22Rv1 (cell line): Measurements from ENCODE around the gene CHST15.

Experiments used
- H3K27ac ChIP-seq: fragments of 450-650 bp; 2 replicates; pipeline ENCODE4 v1.5.1; 2017
- CTCF ChIP-seq: fragments of 450-650 bp; IDR thresholded peaks from 2 replicates; pipeline ENCODE4 v1.5.1; 2017; ENCODE audit warnings: mild to moderate bottlenecking
- ZFX ChIP-seq: fragments of 450-650 bp; IDR thresholded peaks from 2 replicates; pipeline ENCODE4 v1.6.1; 2017; ENCODE audit warnings: antibody characterized with exemption, borderline replicate concordance

Gene CHST15

DNA sequence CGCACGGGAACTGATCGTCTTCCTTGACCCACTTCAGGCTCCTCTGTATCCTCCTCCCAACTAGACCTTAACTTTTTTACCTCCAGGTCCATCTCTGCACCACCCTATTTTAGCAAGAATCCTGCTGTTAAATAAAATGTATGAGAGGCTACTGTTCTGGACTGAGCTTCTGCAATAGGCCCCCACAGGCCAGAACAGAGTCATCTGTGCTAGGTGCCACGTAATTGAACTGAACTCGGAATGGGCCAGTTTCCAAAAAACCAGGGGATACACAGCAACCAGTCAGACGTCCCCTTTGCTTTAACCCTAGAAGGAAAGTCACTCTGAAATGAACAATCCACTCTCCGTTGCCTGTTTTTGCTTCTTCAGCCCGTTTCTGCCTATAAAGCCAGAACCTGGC is 71.3 kb downstream of the CHST15 start:
- TF ChIP-seq ZFX = no peak
- TF ChIP-seq CTCF = no peak
- no peak overlapping the region for H3K27ac ChIP-seq

DNA sequence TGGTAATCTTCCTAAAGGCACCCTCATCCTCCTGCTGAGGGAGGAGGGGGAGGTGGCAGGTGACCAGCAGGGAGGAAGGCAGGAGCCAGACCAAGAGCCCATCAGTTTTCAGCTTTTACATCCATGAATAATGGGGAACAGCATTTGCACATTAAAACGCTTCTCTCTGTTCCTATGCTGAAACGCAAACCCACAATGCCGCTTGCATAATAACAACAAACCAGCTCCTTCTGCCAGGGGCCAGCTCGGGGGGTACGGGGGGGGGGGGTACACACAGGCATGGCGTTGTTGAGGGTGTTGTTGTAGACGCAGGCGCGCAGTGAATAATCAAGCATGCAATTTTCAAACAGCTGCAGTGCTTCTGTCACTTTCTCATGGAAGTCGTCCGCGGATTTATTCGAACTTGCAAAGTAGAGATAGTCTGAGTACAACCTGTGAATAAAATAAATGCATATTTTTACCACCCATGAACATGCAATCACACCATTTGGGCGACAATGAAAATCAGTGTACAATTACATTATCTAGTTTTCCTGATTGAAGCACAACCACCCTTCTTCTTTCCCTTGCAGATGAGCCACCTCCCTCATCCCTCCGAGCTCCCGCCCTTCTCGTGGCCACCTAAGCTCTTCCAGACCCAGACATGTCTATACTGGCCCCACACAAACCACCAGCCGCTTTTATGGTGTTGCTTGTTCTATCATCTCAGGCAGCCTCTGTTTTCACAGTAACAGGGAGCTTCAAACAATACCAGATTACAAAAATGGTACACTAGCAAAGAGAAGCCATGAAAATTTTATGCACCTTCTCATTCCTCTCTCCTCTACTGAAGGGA is 72.2 kb downstream of the CHST15 start:
- H3K27ac ChIP-seq = no peak overlapping the region
- TF ChIP-seq CTCF = no peak
- TF ChIP-seq ZFX = no peak

DNA sequence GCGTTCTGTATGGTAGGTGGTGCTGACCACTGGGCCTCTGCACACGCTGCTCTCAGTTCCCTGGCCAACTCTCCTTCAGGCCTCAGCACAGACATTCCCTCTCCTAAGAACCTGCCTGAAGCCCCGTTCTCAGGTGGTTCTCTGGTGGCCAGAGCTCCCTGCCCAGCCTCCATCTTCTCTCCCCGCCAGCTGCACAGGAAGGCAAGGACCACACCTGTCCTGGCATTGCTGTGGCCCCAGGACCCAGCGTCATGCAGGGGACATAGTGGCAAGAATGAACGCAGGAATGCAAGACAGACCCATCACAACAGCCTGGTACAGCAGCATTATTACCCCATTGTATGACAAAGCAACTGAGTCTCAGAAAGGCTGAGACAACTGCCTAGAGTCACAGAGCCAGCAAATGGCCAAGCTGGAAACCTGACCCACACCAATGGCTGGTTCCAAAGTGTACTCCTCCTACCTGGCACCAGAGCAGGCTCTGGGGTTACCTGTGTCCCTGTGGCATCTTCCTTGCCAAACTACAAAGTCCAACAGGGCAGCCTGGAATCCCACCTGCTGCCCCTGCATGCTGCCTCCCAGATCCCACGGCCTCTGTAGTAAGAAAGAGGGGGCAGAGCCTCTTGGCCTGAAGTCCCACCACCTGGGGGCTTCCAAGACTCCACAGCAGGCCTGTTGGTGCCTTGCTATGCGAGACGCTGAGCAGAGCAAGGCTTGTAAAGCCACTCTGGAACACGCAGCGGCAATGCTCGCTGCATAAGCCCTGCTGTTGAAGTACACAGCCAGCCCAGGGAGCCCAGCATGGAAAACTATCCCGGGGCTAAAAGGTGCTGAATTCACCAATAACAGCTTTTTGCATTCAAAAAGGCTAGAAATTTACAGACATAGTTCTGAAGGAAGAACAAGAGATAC is 73.3 kb downstream of the CHST15 start:
- no peak overlapping the region for H3K27ac ChIP-seq

DNA sequence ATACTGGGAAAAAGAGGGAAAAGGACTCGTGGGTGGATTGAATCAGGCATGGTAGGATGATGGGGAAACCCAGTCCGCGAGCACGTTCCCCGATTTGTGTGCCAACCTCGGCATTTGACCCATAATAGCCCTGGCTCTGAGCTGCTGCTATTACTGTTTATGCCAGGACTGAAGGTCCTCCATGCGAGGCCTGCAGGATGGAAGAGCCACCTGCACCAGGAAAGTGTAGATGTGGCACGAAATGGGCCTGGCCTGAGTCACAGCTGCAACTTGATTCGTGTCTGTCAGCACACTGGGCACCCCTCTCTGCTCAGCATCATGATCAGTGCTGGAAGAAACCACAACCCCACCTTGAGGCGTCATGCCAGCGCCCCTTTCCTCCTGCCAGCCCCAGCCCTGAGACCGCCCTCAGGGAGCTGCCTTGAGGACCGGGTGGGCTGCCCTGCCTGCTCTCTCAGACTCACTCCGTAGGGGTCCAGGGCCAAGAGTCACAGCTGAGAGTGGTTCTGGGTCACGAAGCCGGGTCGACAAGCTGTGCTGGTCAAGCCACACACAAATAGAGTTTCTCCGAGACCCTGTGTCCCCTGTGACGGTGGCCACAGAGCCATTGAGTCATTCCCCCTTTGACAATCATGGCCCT is 74.4 kb downstream of the CHST15 start:
- TF ChIP-seq ZFX = no peak
- TF ChIP-seq CTCF = no peak
- no peak overlapping the region for H3K27ac ChIP-seq

More for the DNA sequence above, 73.3 kb downstream of the CHST15 start:
- TF ChIP-seq ZFX = no peak
- TF ChIP-seq CTCF = no peak

DNA sequence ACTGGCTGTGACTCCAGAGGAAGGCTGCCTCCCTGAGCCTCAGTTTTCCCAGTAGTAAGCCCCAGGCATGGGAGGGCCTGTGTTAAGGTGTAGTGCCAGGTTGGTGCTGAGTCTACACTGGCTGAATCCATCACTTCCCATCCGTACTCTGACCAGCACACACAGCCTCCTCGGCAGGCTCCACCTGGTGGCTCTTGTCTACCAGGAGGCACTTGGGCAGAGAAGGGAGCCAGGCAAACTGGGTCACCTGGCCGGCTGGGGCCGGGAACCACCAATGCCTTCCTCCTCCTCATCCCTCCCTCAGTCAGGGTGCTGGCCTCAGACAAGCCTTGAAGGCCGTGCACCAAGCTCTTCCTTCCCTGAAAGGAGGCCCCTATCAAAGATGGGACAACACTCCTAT is 75.7 kb downstream of the CHST15 start:
- TF ChIP-seq ZFX = no peak
- no peak for TF ChIP-seq CTCF
- no peak overlapping the region for H3K27ac ChIP-seq

DNA sequence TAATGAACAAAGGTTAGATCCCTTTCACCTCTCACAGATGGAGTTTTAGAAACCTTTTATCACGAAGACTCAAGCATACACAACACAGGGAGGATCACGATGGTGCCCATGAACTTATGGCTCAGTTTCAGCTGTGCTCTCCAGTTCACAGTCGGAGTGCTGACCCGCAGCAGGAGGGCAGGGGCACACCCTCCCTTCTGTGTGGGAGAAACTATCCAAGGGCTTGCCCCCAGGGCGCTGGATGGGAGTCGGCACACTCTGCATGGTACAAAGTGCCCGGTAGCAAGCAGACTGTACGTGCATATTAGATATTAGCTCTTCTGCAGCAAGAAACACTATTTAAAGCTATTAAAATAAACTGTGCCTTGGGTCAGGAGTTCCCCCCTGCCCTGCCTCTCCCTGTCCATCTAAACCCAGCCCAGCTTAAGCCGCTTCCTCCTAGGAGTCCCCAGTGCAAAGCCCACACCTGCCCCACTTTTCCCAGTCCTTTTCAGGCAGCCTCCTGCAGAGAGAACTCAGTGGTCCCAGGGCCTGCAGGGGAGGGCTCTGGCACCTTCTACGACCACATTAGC is 76.5 kb downstream of the CHST15 start:
- no peak overlapping the region for H3K27ac ChIP-seq
- TF ChIP-seq CTCF = no peak
- TF ChIP-seq ZFX = no peak
